ENCODE data around the gene STAB2. TPM values are rescaled to one million over a fixed set of nuclear protein-coding genes. Genes with fewer than 3 reads are reported as not detected.

STAB2 gene
- total RNA-seq, 1 donor from 2014 or later, result not detected

Small RNA genes within 50 kb of the gene (small RNA-seq; reads per million reads assigned to genes)
- not detected for gene RF00096 (ENCODE audit: low replicate concordance)

Other genes with a start within 250 kb of the STAB2 start
- gene C12orf42, start 91.3 kb upstream of the STAB2 start, total RNA-seq, result 0.74 TPM